Tibial nerve (tissue), 4 donors: Measurements from ENCODE around the gene UGT1A6. TPM values are rescaled to one million over a fixed set of nuclear protein-coding genes. Genes with fewer than 3 reads are reported as not detected.

Experiments used
- DNase-seq, 2 donors: peaks; one replicate each; pipeline ENCODE4 v3.0.0-alpha.2; 2019; ENCODE audit warnings: low spot score in 2 of 2
- H3K27ac ChIP-seq, 4 donors: fragments of 200-600 bp; sonication (generic) in 3 of 4; one replicate each; pipeline ENCODE4 v1.5.1; 2017 to 2019; ENCODE audit warnings: mild to moderate bottlenecking in 1 of 4
- H3K27me3 ChIP-seq, 2 donors: fragments of 200-600 bp; sonication (generic) in 1 of 2; one replicate each; pipeline versions ENCODE4 v1.5.1 to v1.6.0; 2017 to 2019
- H3K36me3 ChIP-seq, 3 donors: fragments of 200-600 bp; sonication (generic); one replicate each; pipeline ENCODE4 v1.5.1; 2018 to 2019
- H3K4me1 ChIP-seq, 4 donors: fragments of 200-600 bp; sonication (generic) in 3 of 4; one replicate each; pipeline ENCODE4 v1.5.1; 2017 to 2019
- H3K4me3 ChIP-seq, 4 donors: fragments of 200-600 bp; sonication (generic) in 3 of 4; one replicate each; pipeline ENCODE4 v1.5.1; 2017 to 2019; ENCODE audit warnings: mild to moderate bottlenecking in 1 of 4, moderate library complexity in 1 of 4
- H3K9me3 ChIP-seq, 4 donors: fragments of 200-600 bp; sonication (generic) in 3 of 4; one replicate each; pipeline ENCODE4 v1.5.1; 2017 to 2019
- CTCF ChIP-seq, 5 experiments: fragments of 200-600 bp in 3 of 5; fragments of 450-650 bp in 2 of 5; sonication (generic) in 3 of 5; IDR thresholded peaks; one replicate each; pipeline ENCODE4 v1.5.1; 2016 to 2019; ENCODE audit warnings: antibody characterized with exemption in 5 of 5, mild to moderate bottlenecking in 3 of 5, moderate library complexity in 2 of 5
- EP300 ChIP-seq, 2 donors: sonication (generic); formaldehyde crosslinking; IDR thresholded peaks; one replicate each; pipeline ENCODE4 v1.6.1; 2017; ENCODE audit warnings: antibody characterized with exemption in 2 of 2, mild to moderate bottlenecking in 1 of 2
- POLR2A ChIP-seq, 2 donors: fragments of 450-650 bp; IDR thresholded peaks; one replicate each; pipeline ENCODE4 v1.6.1; 2017; ENCODE audit warnings: antibody characterized with exemption in 2 of 2, mild to moderate bottlenecking in 2 of 2, moderate library complexity in 2 of 2
- WGBS, 2 donors: methylation state at CpG; one replicate each; pipeline ENCODE4 v1.1.5; 2018; 5-methylcytosine and 5-hydroxymethylcytosine counted together
- total RNA-seq, 4 donors: library from RNA; depleted of rRNA; stranded (reverse); fragments of >200 nt; gene quantifications; one replicate each; pipeline ENCODE4 v1.1.0, GENCODE V29; 2016

The UGT1A6 gene
- total RNA-seq, 4 donors from 2014 or later: 0.39 TPM; not detected in 3

- no peaks in the 10 kb centered on the region for H3K27me3 ChIP-seq
- 90% methylated on average over 11 of the region's 11 CpGs for WGBS, 2 donors
- no peaks in the 10 kb centered on the region for H3K9me3 ChIP-seq
- H3K4me1 ChIP-seq: no peaks in the 10 kb centered on the region
- TF ChIP-seq POLR2A (IDR thresholded peaks at IDR 0.05) (no peak), EP300 (IDR thresholded peaks at IDR 0.05) (no peak), CTCF (IDR thresholded peaks at IDR 0.05) (no peak)
- H3K27ac ChIP-seq: no peak overlapping the region
- no peak for DNase-seq
- H3K4me3 ChIP-seq: no peak overlapping the region
- H3K36me3 ChIP-seq: no peaks in the 10 kb centered on the region
Observed at GRCh38 chr2:233817995-233818638, 125.4 kb downstream of the UGT1A6 start.

- Histone ChIP-seq H3K4me3 (no peak overlapping the region), H3K36me3 (no peaks in the 10 kb centered on the region), H3K27me3 (no peaks in the 10 kb centered on the region), H3K27ac (no peak overlapping the region), H3K9me3 (no peaks in the 10 kb centered on the region), H3K4me1 (no peaks in the 10 kb centered on the region)
- 75 to 81% methylated on average over 14 to 17 of the region's 17 CpGs for WGBS, 2 donors
- no peak for TF ChIP-seq EP300 (IDR thresholded peaks at IDR 0.05)
- TF ChIP-seq POLR2A (IDR thresholded peaks at IDR 0.05): no peak
- no peak for TF ChIP-seq CTCF (IDR thresholded peaks at IDR 0.05)
- no peak for DNase-seq
Observed at GRCh38 chr2:233818639-233819621, 126.2 kb downstream of the UGT1A6 start.

GRCh38 chr2:233819884-233820773, 127.4 kb downstream of the UGT1A6 start:
- no peak for DNase-seq
- Histone ChIP-seq H3K4me1 (no peaks in the 10 kb centered on the region), H3K36me3 (no peaks in the 10 kb centered on the region), H3K9me3 (no peaks in the 10 kb centered on the region), H3K4me3 (no peak overlapping the region), H3K27ac (no peak overlapping the region), H3K27me3 (no peaks in the 10 kb centered on the region)
- 80 to 83% methylated on average over 11 to 15 of the region's 18 CpGs for WGBS, 2 donors
- TF ChIP-seq EP300 (IDR thresholded peaks at IDR 0.05): no peak
- TF ChIP-seq POLR2A (IDR thresholded peaks at IDR 0.05): no peak
- TF ChIP-seq CTCF (IDR thresholded peaks at IDR 0.05): no peak

- H3K36me3 ChIP-seq: no peaks in the 10 kb centered on the region
- no peak for DNase-seq
- H3K27ac ChIP-seq: no peak overlapping the region
- no peaks in the 10 kb centered on the region for H3K27me3 ChIP-seq
- no peaks in the 10 kb centered on the region for H3K9me3 ChIP-seq
- 78 to 80% methylated on average over 6 of the region's 6 CpGs for WGBS, 2 donors
- H3K4me1 ChIP-seq: no peaks in the 10 kb centered on the region
- no peak overlapping the region for H3K4me3 ChIP-seq
- TF ChIP-seq CTCF (IDR thresholded peaks at IDR 0.05) (no peak), POLR2A (IDR thresholded peaks at IDR 0.05) (no peak), EP300 (IDR thresholded peaks at IDR 0.05) (no peak)
Observed at GRCh38 chr2:233820774-233821105, 128.1 kb downstream of the UGT1A6 start.
